DMS153 treated with DMSO at 0.1 percent for 48 hours (cell line): ENCODE results near the gene CAMTA1.

ENCODE experiments used
- DNase-seq: peaks from one replicate; lab custom pipeline; 2025; ENCODE audit not compliant: unreplicated experiment; lab: John Stamatoyannopoulos, UW

Gene CAMTA1

DNA sequence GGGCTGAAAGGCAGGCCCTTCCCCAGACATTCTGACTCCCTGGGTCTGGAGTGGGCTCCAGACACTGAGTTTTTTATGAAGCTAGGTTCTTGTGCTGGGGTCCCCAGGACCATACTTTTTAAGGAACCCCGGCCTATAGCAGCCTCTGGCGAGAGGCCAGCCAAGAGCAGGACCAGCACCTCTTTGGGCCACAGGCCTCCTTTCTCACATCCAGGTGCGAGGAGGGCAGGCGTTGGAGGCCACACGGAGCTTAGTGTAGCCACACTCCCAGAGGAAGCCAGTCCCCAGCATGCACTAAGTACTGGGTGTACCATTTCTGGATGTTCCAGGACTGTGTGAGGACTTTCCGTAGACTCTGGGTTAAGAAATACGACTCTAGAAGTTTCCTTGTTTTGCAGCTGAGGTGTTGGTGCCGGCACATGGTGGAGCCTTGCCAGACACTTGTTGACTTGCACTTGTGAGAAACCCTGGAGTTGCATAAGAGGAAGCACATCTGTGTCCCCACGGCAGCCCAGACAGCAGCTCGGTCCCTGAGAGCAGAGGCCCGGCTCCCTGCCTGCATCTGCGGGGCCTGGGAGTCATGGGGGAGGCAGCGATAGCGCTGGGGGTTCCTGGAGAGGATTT, 863.6 kb downstream of the CAMTA1 start:
- no peak for DNase-seq

DNA sequence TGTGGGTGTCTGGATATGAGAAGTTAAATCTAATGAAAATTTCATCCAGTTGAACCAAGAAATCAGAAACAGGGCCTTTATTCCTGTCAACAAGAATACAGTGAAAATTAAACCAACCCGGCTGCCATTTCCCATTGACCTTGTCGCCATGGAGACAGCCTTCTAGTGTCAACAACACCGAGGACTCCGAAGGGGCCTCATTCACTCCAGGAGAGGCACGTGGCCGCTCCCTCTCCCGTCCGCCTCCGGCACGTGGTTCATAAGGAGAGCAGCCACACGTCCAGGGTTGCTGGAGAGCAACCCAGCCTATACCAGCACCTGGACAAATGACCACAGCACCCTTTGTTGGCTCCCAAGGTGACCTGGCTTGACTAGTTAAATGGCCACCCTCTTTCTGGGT, 865.5 kb downstream of the CAMTA1 start:
- peak; percentile 84 for DNase-seq

DNA sequence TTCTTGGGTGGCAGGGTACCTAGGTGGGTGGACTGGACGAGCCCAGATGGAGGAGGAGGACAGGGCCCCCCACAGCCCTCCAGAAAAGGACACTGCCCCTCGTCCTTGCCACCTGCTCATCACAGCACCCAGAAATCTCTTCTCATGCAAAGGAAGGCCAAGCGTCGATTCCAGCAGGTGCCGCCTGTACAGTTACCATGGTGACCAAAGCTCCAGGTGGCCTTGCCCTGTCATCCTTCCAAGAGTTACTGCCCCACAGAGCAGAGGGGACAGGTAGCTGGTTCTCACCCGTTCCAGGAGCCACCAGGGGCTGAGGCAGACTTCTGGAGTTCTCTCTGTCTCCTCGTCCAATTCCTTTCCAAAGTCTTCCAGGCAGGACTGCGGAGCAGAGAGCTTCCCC, 865.9 kb downstream of the CAMTA1 start:
- no peak for DNase-seq

DNA sequence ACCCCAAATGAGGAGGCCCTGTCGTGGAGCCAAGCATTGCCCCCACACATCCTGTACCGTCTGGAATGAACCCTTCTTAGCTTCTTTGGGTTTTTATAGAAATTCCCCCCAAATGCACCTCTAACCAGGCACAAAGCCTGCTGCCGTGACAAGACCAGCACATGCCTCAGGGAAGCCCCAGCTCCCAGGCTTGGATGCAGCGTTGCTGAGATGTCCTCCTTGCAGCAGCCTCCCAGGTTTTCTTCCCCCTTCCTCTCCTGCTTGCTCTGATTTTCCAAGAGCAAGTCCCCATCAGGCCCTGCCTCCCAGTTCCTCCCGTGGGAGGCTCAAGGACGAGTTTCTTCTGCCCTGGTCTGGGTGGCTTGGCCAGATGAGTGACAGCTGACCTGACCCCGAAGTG, 866.8 kb downstream of the CAMTA1 start:
- DNase-seq: no peak

DNA sequence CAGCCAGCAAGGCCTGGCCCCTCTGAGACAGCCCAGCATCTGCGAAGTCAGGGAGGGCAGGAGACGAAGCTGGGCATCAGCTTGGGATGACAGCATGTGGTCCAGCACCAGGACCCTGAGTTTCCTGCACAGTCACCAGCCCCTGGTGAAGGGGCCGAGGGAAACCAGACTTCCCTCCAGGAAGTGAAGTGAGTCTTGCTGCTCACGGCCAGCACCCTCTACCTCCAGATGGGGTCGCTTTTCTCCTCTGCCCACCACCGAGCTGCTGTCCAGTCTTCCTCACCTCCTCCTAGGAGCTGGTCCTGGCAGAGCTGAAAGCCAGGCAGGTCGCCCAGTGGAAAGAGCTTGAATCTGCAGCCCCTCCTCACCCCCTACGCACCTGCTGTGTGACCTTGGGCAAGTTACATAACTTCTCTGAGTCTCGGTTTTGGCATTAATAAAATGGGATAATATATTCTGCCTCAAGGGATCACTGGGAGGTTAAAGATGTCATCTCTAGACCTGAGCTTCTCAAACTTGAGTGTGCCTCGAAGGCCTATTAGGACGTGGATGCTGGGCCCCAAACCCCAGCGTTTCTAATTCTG, 867.4 kb downstream of the CAMTA1 start:
- no peak for DNase-seq

DNA sequence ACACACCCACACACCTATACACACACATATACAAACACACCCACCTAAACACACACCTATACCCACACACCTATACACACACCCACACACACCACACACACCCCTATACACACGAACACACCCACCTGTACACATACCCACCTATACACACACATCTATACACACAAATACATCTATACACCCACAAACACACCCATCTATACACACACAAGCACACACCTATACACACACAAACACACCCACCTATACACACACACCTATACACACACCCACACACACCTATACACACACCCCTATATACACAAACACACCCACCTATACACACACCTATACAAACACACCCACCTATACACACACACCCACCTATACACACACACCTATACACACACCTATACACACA, 869.5 kb downstream of the CAMTA1 start:
- no peak for DNase-seq

DNA sequence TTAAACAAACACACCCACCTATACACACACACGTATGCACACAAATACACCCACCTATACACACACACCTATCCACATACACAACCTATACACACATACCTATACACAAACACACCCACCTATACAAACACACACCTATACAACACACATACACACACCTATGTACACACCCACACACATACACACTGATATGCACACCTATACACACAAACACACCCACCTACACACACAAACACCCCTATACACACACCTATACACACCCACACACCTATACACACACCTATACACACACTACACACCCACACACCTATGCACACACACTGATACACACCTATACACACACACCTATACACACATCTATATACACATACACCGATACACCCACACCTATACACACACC, 870.1 kb downstream of the CAMTA1 start:
- no peak for DNase-seq

DNA sequence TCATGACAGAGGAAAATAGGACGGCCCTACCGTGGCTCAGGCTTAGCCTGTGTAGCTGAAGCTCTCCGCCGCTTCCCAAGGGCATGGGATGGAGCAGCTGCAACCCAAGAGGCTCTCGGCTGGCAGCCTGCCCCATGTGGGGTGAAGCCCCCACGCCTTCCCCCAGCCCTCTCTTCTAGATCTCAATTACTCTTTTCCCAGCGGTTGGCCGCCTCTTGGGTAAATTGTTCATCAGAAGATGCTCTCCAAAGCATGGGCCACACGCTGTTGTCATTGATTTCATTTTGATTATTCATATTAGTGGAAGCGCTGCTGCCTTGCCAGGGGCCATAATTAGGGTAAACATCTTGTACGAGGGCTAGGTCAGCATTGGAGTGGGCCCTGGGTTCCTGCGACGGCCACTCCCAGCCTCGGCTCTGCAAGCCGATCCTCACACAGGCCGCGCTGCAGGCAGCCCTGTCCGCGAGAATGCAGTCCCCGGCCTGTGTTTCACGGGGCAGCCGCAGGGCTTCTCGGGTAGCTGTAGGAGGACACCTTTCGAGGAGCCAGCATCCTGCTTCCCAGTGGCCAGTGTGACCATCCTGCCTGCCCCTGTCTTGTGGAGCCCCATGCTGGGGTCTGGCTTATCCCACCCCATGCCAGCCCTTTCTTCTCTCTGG, 871.4 kb downstream of the CAMTA1 start:
- no peak for DNase-seq

DNA sequence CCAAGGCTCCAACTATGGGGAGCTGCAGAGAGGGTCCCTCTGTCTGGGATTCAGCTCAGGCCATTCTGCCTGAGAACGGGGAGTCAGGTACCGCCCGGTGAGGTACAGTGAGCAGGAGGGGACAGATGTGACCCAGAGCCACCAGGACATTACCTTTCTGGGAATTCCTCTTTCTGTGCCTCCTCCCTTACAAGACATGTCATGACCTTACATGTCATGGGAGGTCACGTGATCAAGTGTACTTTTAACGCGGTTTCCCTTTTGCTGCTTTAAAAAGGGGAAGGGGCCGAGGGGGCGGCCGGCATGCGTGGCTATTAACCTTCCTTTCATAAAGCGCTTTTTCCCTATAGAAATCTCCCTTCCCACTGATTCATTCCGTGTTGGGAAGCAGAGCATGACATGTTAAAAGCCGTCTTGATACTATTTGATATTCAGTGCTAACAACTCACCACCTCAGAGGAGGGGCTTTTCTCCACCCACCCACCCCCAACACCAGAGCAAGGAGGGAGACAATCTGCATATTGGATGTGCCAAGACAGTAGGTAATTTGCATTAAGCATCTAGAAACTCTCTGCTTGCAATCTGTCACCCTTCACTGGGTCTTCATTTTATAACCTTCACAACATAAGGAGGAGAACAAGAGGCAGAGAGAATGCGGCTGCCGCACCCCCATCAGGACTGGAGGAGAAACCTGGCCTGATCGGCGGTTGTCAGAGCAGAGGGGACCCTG, 872.2 kb downstream of the CAMTA1 start:
- no peak for DNase-seq

DNA sequence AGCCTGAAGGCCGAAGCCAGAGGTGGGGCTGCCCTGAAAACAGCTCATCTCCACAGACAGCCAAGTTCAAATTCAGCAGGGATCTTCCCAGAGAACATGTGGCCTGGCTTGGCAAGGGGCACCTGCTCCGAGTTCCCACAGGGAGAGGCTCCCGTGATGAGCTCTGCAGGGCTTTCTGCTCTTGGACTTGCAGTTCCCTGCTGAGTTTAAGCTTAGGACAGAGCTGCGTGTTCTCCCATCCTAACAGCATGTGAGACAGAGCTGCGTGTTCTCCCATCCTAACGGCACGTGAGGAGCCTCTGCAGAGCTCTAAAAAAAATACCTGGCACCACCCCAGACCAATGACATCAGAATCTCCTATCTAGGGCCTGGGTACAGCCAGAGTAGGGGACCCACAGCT, 872.8 kb downstream of the CAMTA1 start:
- no peak for DNase-seq

DNA sequence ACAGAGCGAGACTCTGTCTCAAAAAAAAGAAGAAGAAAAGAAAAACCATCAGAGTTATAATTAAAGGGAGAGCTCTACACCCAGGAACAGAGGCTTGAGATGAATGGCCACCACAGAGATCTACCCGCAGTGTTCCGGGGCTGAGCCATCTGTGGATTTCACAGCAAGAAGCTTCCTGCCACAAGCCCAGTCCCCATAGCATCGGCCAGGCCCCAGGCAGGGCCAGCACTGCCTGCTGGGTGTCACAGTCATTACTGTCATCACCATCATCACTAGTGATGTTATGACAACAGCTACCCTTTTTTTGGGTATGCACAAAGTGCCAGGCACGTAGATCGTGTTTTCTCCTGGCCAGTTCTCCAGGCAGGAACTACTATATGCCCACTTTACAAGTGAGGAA, 874.3 kb downstream of the CAMTA1 start:
- no peak for DNase-seq

DNA sequence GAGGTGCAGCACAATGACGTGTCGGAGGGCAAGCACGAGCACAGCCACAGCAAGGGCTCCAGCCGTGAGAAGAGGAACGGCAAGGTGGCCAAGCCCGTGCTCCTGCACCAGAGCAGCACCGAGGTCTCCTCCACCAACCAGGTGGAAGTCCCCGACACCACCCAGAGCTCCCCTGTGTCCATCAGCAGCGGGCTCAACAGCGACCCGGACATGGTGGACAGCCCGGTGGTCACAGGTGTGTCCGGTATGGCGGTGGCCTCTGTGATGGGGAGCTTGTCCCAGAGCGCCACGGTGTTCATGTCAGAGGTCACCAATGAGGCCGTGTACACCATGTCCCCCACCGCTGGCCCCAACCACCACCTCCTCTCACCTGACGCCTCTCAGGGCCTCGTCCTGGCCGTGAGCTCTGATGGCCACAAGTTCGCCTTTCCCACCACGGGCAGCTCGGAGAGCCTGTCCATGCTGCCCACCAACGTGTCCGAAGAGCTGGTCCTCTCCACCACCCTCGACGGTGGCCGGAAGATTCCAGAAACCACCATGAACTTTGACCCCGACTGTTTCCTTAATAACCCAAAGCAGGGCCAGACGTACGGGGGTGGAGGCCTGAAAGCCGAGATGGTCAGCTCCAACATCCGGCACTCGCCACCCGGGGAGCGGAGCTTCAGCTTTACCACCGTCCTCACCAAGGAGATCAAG, 878.3 kb downstream of the CAMTA1 start:
- DNase-seq: no peak

DNA sequence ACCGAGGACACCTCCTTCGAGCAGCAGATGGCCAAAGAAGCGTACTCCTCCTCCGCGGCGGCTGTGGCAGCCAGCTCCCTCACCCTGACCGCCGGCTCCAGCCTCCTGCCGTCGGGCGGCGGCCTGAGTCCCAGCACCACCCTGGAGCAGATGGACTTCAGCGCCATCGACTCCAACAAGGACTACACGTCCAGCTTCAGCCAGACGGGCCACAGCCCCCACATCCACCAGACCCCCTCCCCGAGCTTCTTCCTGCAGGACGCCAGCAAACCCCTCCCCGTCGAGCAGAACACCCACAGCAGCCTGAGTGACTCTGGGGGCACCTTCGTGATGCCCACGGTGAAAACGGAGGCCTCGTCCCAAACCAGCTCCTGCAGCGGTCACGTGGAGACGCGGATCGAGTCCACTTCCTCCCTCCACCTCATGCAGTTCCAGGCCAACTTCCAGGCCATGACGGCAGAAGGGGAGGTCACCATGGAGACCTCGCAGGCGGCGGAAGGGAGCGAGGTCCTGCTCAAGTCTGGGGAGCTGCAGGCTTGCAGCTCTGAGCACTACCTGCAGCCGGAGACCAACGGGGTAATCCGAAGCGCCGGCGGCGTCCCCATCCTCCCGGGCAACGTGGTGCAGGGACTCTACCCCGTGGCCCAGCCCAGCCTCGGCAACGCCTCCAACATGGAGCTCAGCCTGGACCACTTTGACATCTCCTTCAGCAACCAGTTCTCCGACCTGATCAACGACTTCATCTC, 879.1 kb downstream of the CAMTA1 start:
- DNase-seq: no peak

DNA sequence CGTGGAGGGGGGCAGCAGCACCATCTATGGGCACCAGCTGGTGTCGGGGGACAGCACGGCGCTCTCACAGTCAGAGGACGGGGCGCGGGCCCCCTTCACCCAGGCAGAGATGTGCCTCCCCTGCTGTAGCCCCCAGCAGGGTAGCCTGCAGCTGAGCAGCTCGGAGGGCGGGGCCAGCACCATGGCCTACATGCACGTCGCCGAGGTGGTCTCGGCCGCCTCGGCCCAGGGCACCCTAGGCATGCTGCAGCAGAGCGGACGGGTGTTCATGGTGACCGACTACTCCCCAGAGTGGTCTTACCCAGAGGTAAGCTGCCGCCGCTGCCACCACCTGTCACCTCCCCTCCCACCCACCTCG, 879.6 kb downstream of the CAMTA1 start:
- no peak for DNase-seq

DNA sequence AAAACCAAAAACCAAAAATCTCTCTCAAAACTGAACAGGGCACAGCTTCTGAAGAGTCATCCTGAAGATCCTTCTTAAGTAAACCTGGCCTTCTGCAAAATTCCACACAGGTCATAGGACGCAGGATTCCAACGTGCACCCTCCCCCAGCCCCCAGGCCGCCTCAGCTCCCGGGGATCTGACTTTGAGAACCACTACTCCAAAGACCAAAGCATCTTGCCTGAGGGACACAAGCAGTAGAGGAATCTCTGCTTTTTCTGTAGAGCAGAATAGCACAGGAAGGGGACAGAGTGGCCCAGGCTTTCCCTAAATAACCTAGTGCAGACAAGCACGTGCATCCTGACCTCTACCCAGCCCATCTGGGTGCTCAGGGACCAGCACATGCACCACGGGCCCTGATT, 881.0 kb downstream of the CAMTA1 start:
- no peak for DNase-seq

DNA sequence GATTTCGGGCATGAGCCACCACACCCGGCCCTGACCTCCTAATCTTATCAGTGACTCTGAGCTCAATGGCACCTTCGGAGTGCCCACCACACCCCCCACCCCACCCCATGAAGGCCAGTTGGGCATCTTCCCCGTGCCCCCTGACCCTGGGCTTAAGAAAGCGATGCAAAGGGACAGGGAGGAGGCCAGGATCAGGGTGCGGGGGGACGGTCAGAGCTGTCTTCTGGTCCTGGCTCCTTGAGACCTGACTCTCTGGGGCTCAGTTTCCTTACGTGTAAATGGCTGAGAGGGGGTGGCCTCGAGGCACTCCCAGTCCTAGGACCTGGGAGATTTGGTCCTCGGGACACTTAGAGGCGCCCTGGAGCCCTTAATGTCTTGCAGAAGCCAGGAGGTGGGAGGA, 881.9 kb downstream of the CAMTA1 start:
- no peak for DNase-seq

DNA sequence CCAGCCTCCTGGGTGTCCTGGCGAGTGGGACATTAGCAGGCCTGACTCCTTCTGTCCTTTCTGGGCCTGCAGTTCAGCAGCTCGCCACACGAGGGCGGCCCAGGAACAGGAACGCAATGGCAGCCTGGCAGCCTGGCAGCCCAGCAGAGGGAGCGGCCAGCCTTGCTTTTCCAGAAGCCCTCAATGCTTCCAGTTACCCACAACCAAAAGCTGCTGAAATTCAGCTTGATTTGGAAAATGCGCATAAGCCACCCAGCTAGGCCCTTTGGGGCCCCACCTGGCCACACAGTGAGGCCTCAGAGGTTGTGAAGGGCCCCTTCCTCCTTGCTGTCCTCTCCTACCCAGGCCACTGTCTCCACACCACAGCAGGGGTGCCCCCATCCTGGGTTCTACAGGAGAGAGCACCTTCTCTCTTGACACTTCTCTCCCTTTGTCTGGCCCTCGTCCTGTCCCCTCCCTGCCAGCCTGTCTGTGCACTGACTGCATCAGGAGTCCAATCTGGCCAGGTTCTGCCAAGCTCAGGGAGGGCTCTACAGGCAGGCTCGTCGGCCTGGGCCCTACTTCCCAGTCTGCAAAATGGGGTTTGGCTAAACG, 882.5 kb downstream of the CAMTA1 start:
- DNase-seq: peak; percentile 85

DNA sequence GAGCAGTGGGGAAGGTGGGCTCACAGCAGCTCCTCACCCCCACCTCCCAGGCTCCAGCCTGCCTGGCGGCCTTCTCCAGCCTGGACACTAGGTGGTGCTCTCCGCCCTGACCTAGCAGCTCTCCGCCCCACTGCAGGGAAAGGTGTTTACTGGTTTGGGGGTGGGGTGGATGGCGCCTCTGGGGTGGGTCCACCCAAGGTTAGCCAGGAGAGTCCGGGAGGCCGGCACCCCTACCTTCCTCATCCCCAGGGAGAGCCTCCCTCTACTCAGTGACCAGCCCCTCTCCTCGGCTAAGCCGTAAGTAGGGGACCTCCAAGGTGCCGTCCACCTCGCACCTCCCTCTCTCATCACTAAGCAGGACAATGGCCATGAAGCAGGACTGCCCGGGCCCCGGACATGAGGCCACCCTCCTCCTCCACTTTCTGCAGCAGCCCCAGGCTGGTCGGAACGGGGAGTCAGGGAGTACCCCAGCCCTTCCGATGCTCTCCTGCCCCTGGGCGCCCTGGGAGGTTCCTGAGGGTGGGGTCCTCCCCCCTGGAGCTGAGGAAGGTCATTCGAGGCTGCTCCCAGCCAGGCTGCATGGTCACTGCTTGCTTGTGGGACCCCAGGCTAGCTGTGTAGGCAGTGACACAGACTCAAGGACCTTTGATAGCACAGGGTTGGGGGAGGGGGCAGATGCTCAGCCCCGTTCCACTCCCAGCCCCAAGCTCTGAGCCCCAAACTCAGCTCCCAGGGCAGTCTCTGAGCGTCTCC, 884.5 kb downstream of the CAMTA1 start:
- peak; percentile 69 for DNase-seq

DNA sequence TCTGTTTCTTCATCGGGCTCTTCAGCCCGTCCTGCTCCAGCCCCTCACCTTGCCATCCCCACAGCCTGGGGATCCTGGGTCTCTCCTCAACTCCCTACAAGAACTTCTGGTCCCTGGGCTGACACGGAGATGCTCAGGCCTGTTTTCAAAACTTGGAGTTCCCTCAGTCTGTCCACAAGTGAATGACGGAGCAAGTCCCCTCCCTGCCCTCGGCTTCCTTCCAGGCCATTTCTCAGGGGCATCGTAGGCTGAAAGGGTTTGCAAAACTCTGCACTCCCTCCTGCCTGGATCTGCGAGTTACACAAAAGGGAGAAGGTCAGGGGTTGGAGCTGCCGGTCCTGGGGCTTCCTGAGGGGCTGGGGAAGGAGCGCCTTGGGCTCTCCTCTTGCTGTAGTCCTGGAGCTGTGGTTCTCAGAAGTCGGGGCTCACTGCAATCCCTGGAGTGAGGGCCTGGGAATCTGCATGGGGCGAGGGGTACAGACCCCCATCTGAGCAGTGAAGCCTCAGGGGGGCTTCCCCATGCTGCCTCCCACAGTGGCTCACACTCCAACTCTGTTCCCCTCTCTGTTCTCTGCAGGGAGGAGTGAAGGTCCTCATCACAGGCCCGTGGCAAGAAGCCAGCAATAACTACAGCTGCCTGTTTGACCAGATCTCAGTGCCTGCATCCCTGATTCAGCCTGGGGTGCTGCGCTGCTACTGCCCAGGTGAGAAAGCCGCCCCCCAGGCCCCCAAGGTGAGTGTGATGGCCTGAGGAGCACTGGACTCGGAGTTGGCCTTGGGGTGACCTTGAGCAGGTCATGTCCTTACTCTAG, 885.3 kb downstream of the CAMTA1 start:
- DNase-seq: no peak
